Measurements from ENCODE around the gene SZT2. TPM values are rescaled to one million over a fixed set of nuclear protein-coding genes. Genes with fewer than 3 reads are reported as not detected.

SZT2 gene
- polyA plus RNA-seq, 6 donors from 2014 or later = 0.77 to 11.6 (median 6.3) TPM

DNA sequence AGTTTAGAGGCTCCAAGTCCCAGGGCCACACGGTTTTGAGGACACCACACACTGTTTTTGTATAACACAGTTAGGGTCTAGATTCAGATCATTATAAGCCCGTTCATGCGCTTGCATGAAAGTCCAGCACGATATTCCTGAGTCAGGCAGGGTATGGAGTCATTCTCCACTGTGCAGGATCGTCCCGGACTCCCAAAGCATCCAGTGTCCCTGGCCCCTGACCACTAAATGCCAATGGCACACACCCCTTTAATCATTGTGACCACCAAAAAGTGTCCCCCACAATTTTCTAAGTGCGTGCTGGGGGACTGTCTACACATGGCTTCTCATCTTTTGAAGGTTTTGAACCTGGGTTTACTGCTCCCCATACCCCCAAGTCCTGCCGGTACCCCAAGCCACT lies 113.8 kb downstream of the SZT2 start:
- Mint-ChIP-seq H3K9me3 (peaks cover 0 to 5% (median 0%) of the 10 kb centered on the region in 7 donors), H3K4me3 (no peak overlapping the region), H3K36me3 (no peaks in the 10 kb centered on the region), H3K4me1 (peaks cover 0 to 4% (median 0%) of the 10 kb centered on the region in 3 donors), H3K27ac (no peak overlapping the region), H3K27me3 (peaks cover 0 to 39% (median 34%) of the 10 kb centered on the region in 3 donors)
- ATAC-seq (ENCODE audit: low read depth in 2 of 2) (no peak), DNase-seq (no peak)

Other genes with a start within 250 kb of the SZT2 start
- gene EBNA1BP2, start 217.6 kb upstream of the SZT2 start, polyA plus RNA-seq (ENCODE audit: low read depth in 6 of 6) = 10 to 100 TPM; 50.6 to 64.8 (median 57.0) TPM
- gene CFAP57, start 217.6 kb upstream of the SZT2 start, polyA plus RNA-seq (ENCODE audit: low read depth in 6 of 6) = 1 to 10 TPM in 1 of 6 donors, under 1 TPM in 5; 0.13 to 1.0 (median 0.24) TPM
- gene TMEM125, start 119.9 kb upstream of the SZT2 start, polyA plus RNA-seq (ENCODE audit: low read depth in 6 of 6) = under 1 TPM in 1 of 6 donors, not detected in 5; 0.41 TPM
- not detected for gene C1orf210, start 104.3 kb upstream of the SZT2 start, polyA plus RNA-seq (ENCODE audit: low read depth in 6 of 6)
- not detected for gene TIE1, start 88.9 kb upstream of the SZT2 start, polyA plus RNA-seq (ENCODE audit: low read depth in 6 of 6)
- gene MPL, start 52.1 kb upstream of the SZT2 start, polyA plus RNA-seq (ENCODE audit: low read depth in 6 of 6) = under 1 TPM in 1 of 6 donors, not detected in 5; 0.32 TPM
- under 1 TPM in 2 of 6 donors, not detected in 4; 0.16 to 0.28 TPM for gene CDC20, start 30.9 kb upstream of the SZT2 start, polyA plus RNA-seq (ENCODE audit: low read depth in 6 of 6)
- gene ELOVL1, start 21.9 kb upstream of the SZT2 start, polyA plus RNA-seq (ENCODE audit: low read depth in 6 of 6) = 10 to 100 TPM; 55.8 to 91.0 (median 69.4) TPM
- 10 to 100 TPM; 22.4 to 40.5 (median 33.2) TPM for gene MED8, start 99 bp upstream of the SZT2 start, polyA plus RNA-seq (ENCODE audit: low read depth in 6 of 6)
- gene HYI, start 64.0 kb downstream of the SZT2 start, polyA plus RNA-seq (ENCODE audit: low read depth in 6 of 6) = 1 to 10 TPM in 5 of 6 donors, under 1 TPM in 1; 0.79 to 2.5 (median 2.1) TPM
- gene PTPRF, start 141.0 kb downstream of the SZT2 start, polyA plus RNA-seq (ENCODE audit: low read depth in 6 of 6) = 1 to 10 TPM in 1 of 6 donors, under 1 TPM in 1, not detected in 4; 0.19 to 2.3 TPM